ENCODE results near the gene PDHX.

PDHX gene

GRCh38 chr11:34957606-34958005, 41.2 kb downstream of the PDHX start:
- no peak for DNase-seq (ENCODE audit: low read depth)

GRCh38 chr11:34959770-34960169, 43.4 kb downstream of the PDHX start:
- DNase-seq (ENCODE audit: low read depth): no peak

GRCh38 chr11:34960277-34960676, 43.9 kb downstream of the PDHX start:
- DNase-seq (ENCODE audit: low read depth): no peak

DNA sequence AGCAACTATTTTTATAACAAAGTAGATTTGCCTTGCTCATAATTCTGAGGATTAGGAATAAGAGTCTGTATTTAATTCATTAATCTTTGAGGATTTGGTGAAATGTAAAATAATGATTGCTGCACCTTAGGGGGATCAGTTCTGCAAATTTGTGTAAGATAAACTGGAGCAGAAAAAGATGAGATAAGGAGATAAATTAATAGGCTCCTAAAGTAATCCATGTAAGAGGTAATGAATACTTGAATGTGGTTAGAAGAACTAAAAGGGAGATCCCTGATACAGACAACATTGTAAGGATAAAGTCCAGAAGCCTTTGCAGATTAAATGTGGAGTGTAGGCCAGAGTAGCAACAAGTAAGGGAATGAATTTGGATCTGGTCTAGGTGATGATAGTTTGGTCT, 45.6 kb downstream of the PDHX start:
- no peak for DNase-seq (ENCODE audit: low read depth)

GRCh38 chr11:34963351-34963750, 46.9 kb downstream of the PDHX start:
- no peak for DNase-seq (ENCODE audit: low read depth)

DNA sequence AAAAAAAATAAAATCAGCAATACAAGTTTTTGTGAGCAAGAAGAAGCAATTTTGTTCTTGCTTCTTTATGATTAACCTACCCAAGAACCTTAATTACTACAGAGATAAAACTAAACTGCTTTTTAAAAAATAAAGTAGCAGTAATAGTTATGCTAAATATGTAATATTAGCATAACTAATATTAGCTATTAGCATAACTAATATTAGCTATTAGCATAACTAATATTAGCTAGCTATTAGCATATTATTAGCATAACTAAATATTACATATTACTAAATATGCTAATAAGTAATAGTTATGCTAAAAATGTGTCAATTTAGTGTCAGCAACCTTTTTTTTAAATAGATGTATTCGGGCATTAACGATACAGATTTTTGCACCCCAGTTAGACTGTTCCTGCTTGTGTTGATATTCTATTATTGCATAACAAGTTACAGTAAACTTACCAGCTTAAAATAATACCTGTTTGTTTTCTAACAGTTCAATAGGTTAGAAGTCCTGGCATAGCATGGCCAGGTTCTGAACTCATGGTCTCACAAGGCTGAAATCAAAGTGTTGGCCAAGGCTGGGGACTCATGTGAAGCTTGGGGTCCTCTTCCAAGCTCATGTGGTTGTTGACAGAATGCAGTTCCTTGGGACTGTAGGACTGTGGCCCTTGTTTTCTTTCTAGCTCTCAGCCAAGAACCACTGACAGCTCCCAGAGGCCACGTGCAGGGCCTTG, 48.4 kb downstream of the PDHX start:
- DNase-seq (ENCODE audit: low read depth): no peak

- no peak for DNase-seq (ENCODE audit: low read depth)
Measured at GRCh38 chr11:34968862-34969261, 52.4 kb downstream of the PDHX start.

- DNase-seq (ENCODE audit: low read depth): no peak
Measured at GRCh38 chr11:34970033-34970432, 53.6 kb downstream of the PDHX start.

GRCh38 chr11:34970480-34970879, 54.1 kb downstream of the PDHX start:
- no peak for DNase-seq (ENCODE audit: low read depth)

- no peak for DNase-seq (ENCODE audit: low read depth)
Measured at GRCh38 chr11:34971928-34972327, 55.5 kb downstream of the PDHX start.

DNA sequence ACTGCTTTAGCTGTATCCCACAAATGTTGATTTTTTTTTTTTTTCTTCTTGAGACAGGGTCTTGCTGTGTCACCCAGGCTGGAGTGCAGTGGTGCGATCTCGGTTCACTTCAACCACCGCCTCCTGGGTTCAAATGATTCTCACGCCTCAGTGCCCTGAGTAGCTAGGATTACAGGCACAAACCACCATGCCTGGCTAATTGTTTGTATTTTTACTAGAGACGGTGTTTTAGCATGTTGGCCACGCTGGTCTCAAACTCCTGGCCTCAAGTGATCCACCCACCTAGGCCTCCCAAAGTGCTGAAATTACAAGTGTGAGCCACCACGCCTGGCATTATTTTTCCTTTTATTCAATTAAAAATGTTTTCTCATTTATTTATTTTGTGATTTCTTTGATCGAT, 55.9 kb downstream of the PDHX start:
- no peak for DNase-seq (ENCODE audit: low read depth)

GRCh38 chr11:34972892-34973291, 56.5 kb downstream of the PDHX start:
- no peak for DNase-seq (ENCODE audit: low read depth)

- DNase-seq (ENCODE audit: low read depth): no peak
Measured at GRCh38 chr11:34975482-34975881, 59.1 kb downstream of the PDHX start.

DNA sequence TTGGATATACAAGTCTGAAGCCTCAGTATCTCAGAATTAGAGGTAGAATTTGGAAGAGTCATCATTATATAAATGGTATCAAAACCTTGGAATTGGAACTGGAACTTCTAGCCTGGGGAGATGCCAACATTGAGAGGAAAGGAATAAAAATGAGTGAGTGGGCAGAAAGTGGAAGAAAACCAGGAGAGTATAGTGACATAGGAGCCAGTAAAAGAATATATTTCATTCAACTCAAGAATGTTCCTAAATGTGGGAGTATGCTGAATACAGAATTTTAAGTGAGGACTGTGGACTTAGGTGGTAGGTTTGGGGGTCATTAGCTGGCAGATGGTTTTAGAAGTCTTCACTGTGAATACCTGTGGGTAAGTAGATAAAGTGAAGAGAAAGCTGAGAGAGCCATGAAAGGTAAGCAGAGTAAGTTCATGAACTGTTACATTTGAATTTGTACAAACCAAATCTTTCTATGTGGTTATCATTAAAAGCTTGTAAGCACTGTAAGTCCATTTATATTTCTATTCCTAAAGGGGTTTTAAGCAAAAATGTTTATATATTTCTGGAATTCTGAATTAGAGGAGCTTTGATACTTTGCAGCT, 60.2 kb downstream of the PDHX start:
- no peak for DNase-seq (ENCODE audit: low read depth)

DNA sequence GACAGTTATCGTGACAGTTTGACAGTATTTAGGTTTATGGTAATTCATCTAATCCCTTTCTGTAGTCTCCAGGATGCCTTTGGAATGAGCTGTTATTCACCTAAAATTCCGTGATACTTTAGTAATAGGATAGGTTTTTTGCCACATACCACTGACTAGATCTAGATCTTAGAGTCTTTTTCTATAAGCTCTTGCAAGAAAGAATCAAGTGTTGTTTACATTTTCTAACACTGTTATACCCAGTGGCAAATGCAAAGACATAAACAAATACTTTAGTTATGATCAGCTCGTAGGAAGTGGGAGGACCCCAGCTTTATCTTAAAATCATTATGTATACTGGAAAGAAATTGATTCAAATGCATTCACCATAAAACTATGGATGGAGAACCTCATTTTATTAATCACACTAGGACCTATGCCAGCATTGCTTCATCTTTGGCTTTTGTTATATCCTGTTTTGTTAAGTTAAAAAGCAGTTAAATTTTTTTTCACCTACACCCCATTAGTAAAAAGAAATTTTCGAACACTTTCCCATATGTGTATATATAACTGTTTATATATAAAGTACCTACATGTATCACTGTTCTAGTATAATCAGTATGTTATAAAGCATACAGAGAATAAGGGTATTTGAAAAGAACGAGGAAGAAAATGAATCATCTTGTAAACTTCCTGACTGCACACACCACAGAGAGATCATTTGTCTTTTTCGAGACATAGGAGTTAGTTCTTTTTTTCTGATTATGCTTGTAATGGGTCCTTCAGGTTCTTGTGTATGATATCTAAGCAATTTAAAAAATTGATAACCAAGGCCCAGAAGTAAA, 60.9 kb downstream of the PDHX start:
- DNase-seq (ENCODE audit: low read depth): no peak

DNA sequence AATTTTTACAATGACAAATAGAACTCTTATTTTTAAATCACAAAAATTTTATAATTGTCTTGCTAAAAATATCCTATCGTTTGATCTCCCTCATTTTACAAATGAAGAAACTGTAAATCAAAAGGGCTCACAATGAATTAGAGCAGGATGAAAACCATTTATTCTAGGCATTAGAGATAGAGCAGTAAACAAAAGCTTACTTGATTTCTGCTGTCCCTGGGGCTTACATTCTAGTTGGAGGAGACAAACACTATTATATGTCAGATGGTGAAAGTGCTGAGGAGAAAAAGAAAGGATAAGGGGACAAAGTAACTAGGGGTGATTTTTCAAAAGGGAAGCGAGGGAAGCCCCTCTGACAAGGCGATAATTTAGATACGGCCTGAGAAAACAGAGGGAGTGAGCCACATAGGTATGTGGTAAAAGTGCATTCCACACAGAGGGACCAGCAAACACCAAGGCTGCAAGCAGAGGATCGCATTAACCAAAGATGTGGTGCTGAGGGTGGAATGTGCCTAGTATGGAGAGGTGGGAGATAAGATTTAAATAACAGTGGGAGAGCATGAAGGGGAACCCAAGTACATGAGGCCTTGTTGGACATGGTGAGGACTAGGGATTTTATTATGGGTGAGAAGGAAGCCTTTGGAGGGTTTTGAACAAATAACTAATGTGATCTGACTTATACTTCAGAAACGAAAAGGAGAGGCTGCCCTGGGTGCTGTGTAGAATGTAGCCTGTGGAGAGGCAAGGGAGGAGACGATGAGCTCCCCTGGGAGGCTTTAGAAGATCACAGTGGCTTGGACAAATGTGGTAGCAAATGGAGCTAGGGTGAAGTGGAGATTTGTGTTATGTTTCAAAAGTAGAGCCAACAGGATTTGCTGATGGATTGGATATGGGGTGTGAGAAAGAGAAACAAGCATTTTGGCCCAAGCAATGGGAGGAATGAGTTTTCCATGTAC, 62.1 kb downstream of the PDHX start:
- no peak for DNase-seq (ENCODE audit: low read depth)

DNA sequence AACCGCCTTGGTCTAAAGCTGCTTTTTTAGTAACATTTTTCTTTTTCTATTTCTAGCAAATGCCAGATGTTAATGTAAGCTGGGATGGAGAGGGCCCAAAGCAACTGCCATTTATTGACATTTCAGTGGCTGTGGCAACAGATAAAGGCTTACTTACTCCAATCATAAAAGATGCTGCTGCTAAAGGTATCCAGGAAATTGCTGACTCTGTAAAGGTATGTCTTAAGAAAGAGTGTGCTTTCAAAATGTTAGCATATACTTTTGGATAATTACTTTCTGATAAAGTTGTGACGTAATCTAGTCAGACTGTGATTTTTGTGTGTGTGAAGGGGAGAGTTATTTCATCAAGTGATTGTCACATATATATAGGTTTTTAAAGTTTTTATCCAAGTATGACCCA, 68.1 kb downstream of the PDHX start:
- DNase-seq (ENCODE audit: low read depth): no peak

DNA sequence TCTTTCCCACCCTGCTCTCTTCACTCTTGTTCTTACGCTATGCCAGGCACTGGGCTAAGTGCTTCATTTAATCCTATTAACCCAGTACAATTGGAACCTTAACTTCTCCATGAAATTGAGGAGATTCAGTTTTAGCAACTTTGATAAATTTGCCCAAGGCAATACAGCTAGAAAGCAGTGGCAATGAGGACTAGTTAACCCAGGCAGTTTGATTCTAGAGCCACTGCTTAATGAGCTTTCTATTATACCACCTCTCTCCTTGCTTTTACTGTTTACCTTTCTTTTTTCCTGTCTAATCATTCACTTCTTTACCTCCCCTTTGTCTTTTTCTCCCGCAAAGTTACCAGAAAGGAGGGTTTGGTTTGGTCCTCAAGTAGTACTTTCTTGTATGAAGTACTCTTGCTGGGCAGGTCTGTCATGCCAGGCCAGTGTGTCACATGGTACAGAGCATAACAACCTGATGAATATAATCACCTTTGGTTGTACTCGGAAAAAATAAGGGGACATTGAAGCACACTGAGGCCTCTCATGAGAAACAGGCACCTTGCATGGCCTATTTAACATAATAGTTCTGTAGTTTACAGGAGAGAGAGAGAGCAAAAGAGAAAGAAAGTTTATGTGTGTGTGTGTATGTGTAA, 70.6 kb downstream of the PDHX start:
- no peak for DNase-seq (ENCODE audit: low read depth)

- no peak for DNase-seq (ENCODE audit: low read depth)
Measured at GRCh38 chr11:34987617-34988016, 71.2 kb downstream of the PDHX start.

- DNase-seq (ENCODE audit: low read depth): no peak
Measured at GRCh38 chr11:34988294-34989255, 72.2 kb downstream of the PDHX start.
